ENCODE measurements around the gene RNF26.

DNA sequence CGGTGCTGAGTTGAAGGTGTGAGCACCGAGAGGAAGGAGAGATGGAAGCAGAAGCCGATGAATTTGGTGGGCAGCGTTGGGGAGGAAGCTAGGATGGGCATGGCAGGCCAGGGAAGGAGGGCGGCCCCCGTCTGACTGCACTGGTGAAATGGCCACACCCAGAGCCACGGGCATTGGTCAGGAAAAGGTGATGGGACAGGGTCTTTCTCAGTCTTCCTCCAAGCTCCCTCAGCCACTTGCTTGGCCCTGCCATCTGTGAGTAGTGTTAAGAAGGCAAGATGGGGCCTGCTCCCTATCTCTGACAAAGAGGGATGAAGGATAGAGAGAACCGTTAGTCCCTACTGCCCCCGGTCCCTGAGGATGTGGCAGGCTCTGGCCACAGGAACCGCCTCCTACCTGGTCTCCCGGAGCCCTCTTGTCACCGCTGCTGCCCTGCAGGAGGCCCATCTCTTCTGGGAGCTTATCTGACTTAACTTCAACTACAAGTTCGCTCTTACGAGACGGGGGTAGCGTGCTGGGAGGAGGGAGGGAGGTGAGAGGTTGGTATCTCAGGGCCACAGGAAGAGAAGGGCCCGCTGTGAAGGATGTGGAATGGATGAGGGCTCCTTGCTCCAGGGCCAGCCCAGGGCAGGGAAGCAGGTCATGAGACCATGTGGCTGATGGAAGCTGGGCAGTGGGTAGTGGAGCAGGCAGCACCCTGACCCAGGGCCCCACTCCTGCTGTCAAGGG lies 24.2 kb upstream of the RNF26 start:
- TF ChIP-seq PATZ1 (tag by site-specific recombination; IDR thresholded peaks at IDR 0.05) (no peak), ZNF704 (tag by site-specific recombination; IDR thresholded peaks at IDR 0.05) (no peak), TCF7L2 (IDR thresholded peaks at IDR 0.05; ENCODE audit: borderline replicate concordance, low read depth, low read length) (no peak), ZNF639 (tag by site-specific recombination; IDR thresholded peaks at IDR 0.05) (no peak), SALL2 (tag by site-specific recombination; IDR thresholded peaks at IDR 0.05; ENCODE audit: borderline replicate concordance) (no peak), ZNF121 (tag by site-specific recombination; IDR thresholded peaks at IDR 0.05) (no peak), ZNF785 (tag by site-specific recombination; IDR thresholded peaks at IDR 0.05) (no peak), KLF16 (tag by site-specific recombination; IDR thresholded peaks at IDR 0.05) (no peak), CTCF (tag by site-specific recombination; IDR thresholded peaks at IDR 0.05) (no peak), ZNF521 (tag by site-specific recombination; IDR thresholded peaks at IDR 0.05) (no peak), ZBTB8A (tag by site-specific recombination; IDR thresholded peaks at IDR 0.05) (no peak), ZNF394 (tag by site-specific recombination; IDR thresholded peaks at IDR 0.05; ENCODE audit: borderline replicate concordance) (no peak)

All from HEK293 (cell line).